OCI-LY7 (cell line): ENCODE results near the gene THOC7. TPM values are rescaled to one million over a fixed set of nuclear protein-coding genes. Genes with fewer than 3 reads are reported as not detected.

ENCODE experiments used
- Bru-seq: library from RNA; stranded (reverse); fragments of 400-500 nt; gene quantifications from one replicate; lab custom pipeline; 2021; lab: Mats Ljungman, UMichigan
- BruChase-seq, 2 experiments: library from RNA; stranded (reverse); fragments of 400-500 nt; gene quantifications; one replicate each; lab custom pipeline; 2021; lab: Mats Ljungman, UMichigan
- BruUV-seq: library from RNA; stranded (reverse); fragments of 400-500 nt; replicated peaks from 2 replicates; lab custom pipeline; 2021; lab: Mats Ljungman, UMichigan
- CTCF ChIA-PET: fragments of 300-600 bp; sonication (Branson Sonifier 250); formaldehyde crosslinking; loops from one replicate; lab custom pipeline; 2022; ENCODE audit warnings: antibody characterized with exemption; ENCODE audit not compliant: unreplicated experiment; lab: Charles Lee
- POLR2A ChIA-PET: fragments of 300-600 bp; sonication (Branson Sonifier 250); formaldehyde crosslinking; loops from one replicate; lab custom pipeline; 2022; ENCODE audit warnings: antibody characterized with exemption; lab: Charles Lee
- DNase-seq: peaks from one replicate; pipeline ENCODE4 v3.0.0-alpha.2; 2015; ENCODE audit warnings: low spot score
- H2AFZ ChIP-seq: fragments of 200-600 bp; sonication (generic), shearing (Covaris generic); 2 replicates; pipeline ENCODE4 v1.6.1; 2014; ENCODE audit warnings: mild to moderate bottlenecking, antibody characterized with exemption, low read length, moderate library complexity
- H3K27ac ChIP-seq: fragments of 200-600 bp; sonication (generic); 2 replicates; pipeline ENCODE4 v1.5.1; 2014; ENCODE audit warnings: mixed run types, low read depth, mild to moderate bottlenecking, moderate library complexity, low read length, inconsistent platforms; ENCODE audit not compliant: poor library complexity, severe bottlenecking
- H3K36me3 ChIP-seq: fragments of 200-600 bp; sonication (generic); 2 replicates; pipeline ENCODE4 v1.6.1; 2014; ENCODE audit warnings: mild to moderate bottlenecking, antibody characterized with exemption, low read length, moderate library complexity, mixed read lengths; ENCODE audit not compliant: insufficient read depth
- H3K4me1 ChIP-seq: fragments of 200-600 bp; sonication (generic); 2 replicates; pipeline ENCODE4 v1.5.1; 2014; ENCODE audit warnings: mild to moderate bottlenecking, low read length; ENCODE audit not compliant: insufficient read depth, poor library complexity, severe bottlenecking
- H3K4me2 ChIP-seq: fragments of 200-600 bp; sonication (generic); 2 replicates; pipeline ENCODE4 v1.6.1; 2014; ENCODE audit warnings: mild to moderate bottlenecking, low read length
- H3K4me3 ChIP-seq: fragments of 200-600 bp; sonication (generic); 2 replicates; pipeline ENCODE4 v1.5.1; 2014; ENCODE audit warnings: mild to moderate bottlenecking, low read depth, low read length; ENCODE audit not compliant: poor library complexity, severe bottlenecking
- H3K79me2 ChIP-seq: fragments of 200-600 bp; sonication (generic); 2 replicates; pipeline ENCODE4 v1.6.1; 2016; ENCODE audit warnings: low read depth, mild to moderate bottlenecking, low read length, moderate library complexity, mixed read lengths; ENCODE audit not compliant: insufficient read depth
- H3K9me2 ChIP-seq: fragments of 200-600 bp; sonication (generic); 2 replicates; pipeline ENCODE4 v1.6.1; 2016; ENCODE audit warnings: mild to moderate bottlenecking, low read length, mixed read lengths; ENCODE audit not compliant: insufficient read depth
- H3K9me3 ChIP-seq: fragments of 200-600 bp; sonication (generic); 2 replicates; pipeline ENCODE4 v1.6.1; 2014; ENCODE audit warnings: mild to moderate bottlenecking, mixed run types, low read length, mixed read lengths
- H4K20me1 ChIP-seq: fragments of 200-600 bp; sonication (generic); 2 replicates; pipeline ENCODE4 v1.6.1; 2014; ENCODE audit warnings: mild to moderate bottlenecking, antibody characterized with exemption, low read length, moderate library complexity, mixed read lengths; ENCODE audit not compliant: insufficient read depth
- CTCF ChIP-seq: fragments of 200-600 bp; sonication (generic); conservative IDR thresholded peaks from 2 replicates; pipeline ENCODE4 v1.5.1; 2014; ENCODE audit warnings: mild to moderate bottlenecking, antibody characterized with exemption, low read length, moderate library complexity, mixed read lengths
- EZH2phosphoT487 ChIP-seq: fragments of 200-600 bp; sonication (generic); IDR thresholded peaks from 2 replicates; pipeline ENCODE4 v1.6.1; 2018; ENCODE audit warnings: low read depth, borderline replicate concordance, mild to moderate bottlenecking, mixed run types, antibody characterized with exemption, low read length, moderate library complexity, mixed read lengths
- intact Hi-C: fragments of 100-400 bp; cut with micrococcal nuclease; formaldehyde crosslinking; loops from one replicate; pipeline ENCODE4 v1.10.0; 2022; ENCODE audit not compliant: unreplicated experiment
- long read RNA-seq: library from polyadenylated mRNA; stranded (forward); transcript quantifications from one replicate; pipeline ENCODE4 v2.0.0, GENCODE V29; 2022
- total RNA-seq, 2 experiments: library from RNA; depleted of rRNA in 1 of 2; stranded (reverse); fragments of >200 nt in 1 of 2; shearing (Covaris generic) in 1 of 2; gene quantifications; 2 replicates each; pipeline ENCODE4 v1.2.3, GENCODE V29; 2014 to 2022

THOC7 gene
- total RNA-seq (2014; rRNA removed; shearing (Covaris generic)) (62.2 and 62.9 TPM in 2 replicates), total RNA-seq (2022) (101 and 103 TPM in 2 replicates), Bru-seq, nascent RNA (percentile 84 among the genes with signal in this experiment), BruChase-seq, experiment 1, labeled RNA remaining after a 6-hour chase (percentile 86 among the genes with signal in this experiment), BruChase-seq, experiment 2, labeled RNA remaining after a 2-hour chase (percentile 83 among the genes with signal in this experiment)
- long read RNA-seq, transcript THOC7-201 (8 exons, 990 nt): major isoform, 43 of 60 reads
- long read RNA-seq, partial matches to known transcripts: 5 of 60 reads
- long read RNA-seq, other reads (novel, unspliced or antisense): 11 of 60 reads

- no TSS peak for BruUV-seq
- peak; percentile 72 for DNase-seq
- peaks cover 15% of the 10 kb centered on the region for H4K20me1 ChIP-seq
- intact Hi-C loops: loop anchor here (5.0 kb wide), 1 partner anchor 49 kb away; the partner anchor contains the start of gene SCAANT1
- peaks cover 21% of the 10 kb centered on the region for H3K4me1 ChIP-seq
- TF ChIP-seq EZH2phosphoT487 (no peak), CTCF (no peak)
- POLR2A ChIA-PET: interaction anchor here (0.5 to 0.7 kb wide), 2 partner anchors 14 to 93 kb away, joined by 4 to 5 read pairs; no protein-coding TSS in a partner anchor
- peak within 1 kb of the TSS; percentile 98 for H3K4me2 ChIP-seq
- H3K27ac ChIP-seq: peak within 1 kb of the TSS; percentile 71
- peaks cover 93% of the 10 kb centered on the region for H3K79me2 ChIP-seq
- peak within 1 kb of the TSS; percentile 80 for H2AFZ ChIP-seq
- H3K36me3 ChIP-seq: peaks cover 23% of the 10 kb centered on the region
- H3K9me3 ChIP-seq: no peaks in the 10 kb centered on the region
- CTCF ChIA-PET: no interaction called here
- peak within 1 kb of the TSS; percentile 95 for H3K4me3 ChIP-seq
- H3K9me2 ChIP-seq: no peaks in the 10 kb centered on the region
Observed at GRCh38 chr3:63863150-63864007, at the start of gene THOC7, which contains the start of gene ATXN7. Gene THOC7, minus strand, starts transcription at chr3:63863805. Its CDS starts 15 bp downstream, at chr3:63863790. Gene ATXN7, plus strand, starts transcription at chr3:63863867. Its CDS starts 48,732 bp downstream, at chr3:63912599.

GRCh38 chr3:63912768-63913588, 49.4 kb upstream of the THOC7 start:
- CTCF ChIA-PET: no interaction called here
- DNase-seq: peak; percentile 33
- no peak overlapping the region for H2AFZ ChIP-seq

More at GRCh38 chr3:63912768-63913588, 49.4 kb upstream of the THOC7 start:
- H3K4me1 ChIP-seq: peaks cover 30% of the 10 kb centered on the region
- H4K20me1 ChIP-seq: peaks cover 9% of the 10 kb centered on the region
- peak overlapping the region; percentile 72 for H3K4me2 ChIP-seq
- H3K9me2 ChIP-seq: no peaks in the 10 kb centered on the region
- no peak for TF ChIP-seq EZH2phosphoT487
- no peak for TF ChIP-seq CTCF
- H3K4me3 ChIP-seq: peak overlapping the region; percentile 82
- H3K27ac ChIP-seq: peak overlapping the region; percentile 75
- intact Hi-C loops: loop anchor here (2.0 to 5.0 kb wide), 3 partner anchors 42 to 79 kb away; partner anchors contain the start of genes ATXN7 and THOC7
- no TSS peak for BruUV-seq
- H3K9me3 ChIP-seq: 0 out of 2 replicates have a peak, but pooled peaks cover 6% of the 10 kb centered on the region
- peaks cover 24% of the 10 kb centered on the region; the same call in 1 of the 2 replicates for H3K79me2 ChIP-seq
- H3K36me3 ChIP-seq: peaks cover 47% of the 10 kb centered on the region
- POLR2A ChIA-PET: interaction anchor here (0.9 kb wide), 1 partner anchor 15 kb away, joined by 3 read pairs; no protein-coding TSS in a partner anchor
